ENCODE data around the gene ITPK1.

DNA sequence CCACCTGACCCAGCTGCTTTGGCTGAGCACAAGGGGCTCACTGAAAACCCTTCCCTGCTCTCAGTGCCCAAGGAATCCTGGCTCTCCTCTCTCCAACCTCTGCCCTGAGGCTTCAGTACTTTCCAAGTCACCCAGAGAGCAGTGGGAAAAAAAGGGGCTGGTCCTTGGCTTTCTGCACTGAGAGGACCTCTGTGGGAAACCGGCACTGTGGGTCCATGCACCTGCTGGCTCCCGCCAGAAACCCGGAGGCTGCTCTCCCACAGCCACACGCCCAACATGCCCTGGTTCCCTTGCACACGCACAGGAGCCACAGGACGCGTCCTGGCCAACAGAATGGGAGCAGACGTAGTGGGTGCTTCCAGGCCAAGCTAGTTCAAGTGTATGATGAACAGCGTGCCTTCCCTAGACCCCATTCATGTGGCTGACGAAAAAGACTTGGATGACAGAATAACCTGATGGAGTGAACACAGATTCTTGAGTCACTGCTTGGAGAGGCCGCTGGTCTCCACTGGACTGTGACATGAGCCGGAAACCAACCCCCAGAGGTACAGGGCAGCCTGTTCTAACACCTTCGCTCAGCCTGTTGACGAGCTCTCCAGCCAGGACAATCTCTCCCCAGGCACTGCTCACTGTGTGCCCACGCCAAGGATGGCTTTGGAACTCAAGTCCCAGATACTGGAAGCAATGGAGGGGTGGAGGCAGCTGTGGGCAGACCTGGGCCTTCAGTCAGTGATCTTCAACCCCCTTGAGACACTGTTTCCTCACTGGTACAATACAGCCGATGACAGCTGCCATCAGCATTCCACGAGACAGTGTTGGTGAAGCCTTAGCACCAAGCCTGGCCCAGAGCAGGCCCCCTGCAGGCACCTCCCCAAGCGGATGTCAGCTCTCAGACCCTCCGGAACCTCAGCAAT lies 87.7 kb downstream of the ITPK1 start:
- TF ChIP-seq, protein P1, sequence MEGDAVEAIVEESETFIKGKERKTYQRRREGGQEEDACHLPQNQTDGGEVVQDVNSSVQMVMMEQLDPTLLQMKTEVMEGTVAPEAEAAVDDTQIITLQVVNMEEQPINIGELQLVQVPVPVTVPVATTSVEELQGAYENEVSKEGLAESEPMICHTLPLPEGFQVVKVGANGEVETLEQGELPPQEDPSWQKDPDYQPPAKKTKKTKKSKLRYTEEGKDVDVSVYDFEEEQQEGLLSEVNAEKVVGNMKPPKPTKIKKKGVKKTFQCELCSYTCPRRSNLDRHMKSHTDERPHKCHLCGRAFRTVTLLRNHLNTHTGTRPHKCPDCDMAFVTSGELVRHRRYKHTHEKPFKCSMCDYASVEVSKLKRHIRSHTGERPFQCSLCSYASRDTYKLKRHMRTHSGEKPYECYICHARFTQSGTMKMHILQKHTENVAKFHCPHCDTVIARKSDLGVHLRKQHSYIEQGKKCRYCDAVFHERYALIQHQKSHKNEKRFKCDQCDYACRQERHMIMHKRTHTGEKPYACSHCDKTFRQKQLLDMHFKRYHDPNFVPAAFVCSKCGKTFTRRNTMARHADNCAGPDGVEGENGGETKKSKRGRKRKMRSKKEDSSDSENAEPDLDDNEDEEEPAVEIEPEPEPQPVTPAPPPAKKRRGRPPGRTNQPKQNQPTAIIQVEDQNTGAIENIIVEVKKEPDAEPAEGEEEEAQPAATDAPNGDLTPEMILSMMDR (conservative IDR thresholded peaks at IDR 0.05) = no peak
- no peak for TF ChIP-seq ZFX (IDR thresholded peaks at IDR 0.05)
